HCT116 (cell line): ENCODE data around the gene LRRC56.

ENCODE experiments used
- CEBPB ChIP-seq: IDR thresholded peaks from 2 replicates; pipeline ENCODE4 v1.6.1; 2012; ENCODE audit warnings: low read depth
- EGR1 ChIP-seq: IDR thresholded peaks from 2 replicates; pipeline ENCODE4 v1.6.1; 2012; ENCODE audit warnings: low read depth
- FOSL1 ChIP-seq: IDR thresholded peaks from 2 replicates; pipeline ENCODE4 v1.6.1; 2012; ENCODE audit warnings: low read depth
- POLR2A ChIP-seq: IDR thresholded peaks from 2 replicates; pipeline ENCODE4 v1.7.0; 2011; ENCODE audit warnings: borderline replicate concordance; ENCODE audit not compliant: insufficient read depth, insufficient read length; ENCODE audit errors: extremely low read depth
- YY1 ChIP-seq: IDR thresholded peaks from 2 replicates; pipeline ENCODE4 v1.6.1; 2011; ENCODE audit warnings: low read length, low read depth, moderate library complexity, mild to moderate bottlenecking; ENCODE audit not compliant: insufficient replicate concordance; ENCODE audit errors: extremely low read depth
- TF ChIP-seq, protein P1 (sequence below), 3 experiments: fragments of 200-600 bp in 1 of 3; sonication (generic) in 1 of 3; IDR thresholded peaks in 2 of 3; conservative IDR thresholded peaks in 1 of 3; 2 replicates each; pipeline ENCODE4 v1.5.1; 2012 to 2017; ENCODE audit warnings: low read depth in 2 of 3, low read length in 2 of 3, antibody characterized with exemption in 1 of 3, borderline replicate concordance in 1 of 3, control low read depth in 1 of 3, mild to moderate bottlenecking in 1 of 3, mixed read lengths in 1 of 3, mixed run types in 1 of 3, moderate library complexity in 1 of 3; ENCODE audit not compliant: insufficient read depth in 1 of 3
- TF ChIP-seq, protein P2 (sequence below): IDR thresholded peaks from 2 replicates; pipeline ENCODE4 v1.6.1; 2012; ENCODE audit warnings: low read depth

DNA sequence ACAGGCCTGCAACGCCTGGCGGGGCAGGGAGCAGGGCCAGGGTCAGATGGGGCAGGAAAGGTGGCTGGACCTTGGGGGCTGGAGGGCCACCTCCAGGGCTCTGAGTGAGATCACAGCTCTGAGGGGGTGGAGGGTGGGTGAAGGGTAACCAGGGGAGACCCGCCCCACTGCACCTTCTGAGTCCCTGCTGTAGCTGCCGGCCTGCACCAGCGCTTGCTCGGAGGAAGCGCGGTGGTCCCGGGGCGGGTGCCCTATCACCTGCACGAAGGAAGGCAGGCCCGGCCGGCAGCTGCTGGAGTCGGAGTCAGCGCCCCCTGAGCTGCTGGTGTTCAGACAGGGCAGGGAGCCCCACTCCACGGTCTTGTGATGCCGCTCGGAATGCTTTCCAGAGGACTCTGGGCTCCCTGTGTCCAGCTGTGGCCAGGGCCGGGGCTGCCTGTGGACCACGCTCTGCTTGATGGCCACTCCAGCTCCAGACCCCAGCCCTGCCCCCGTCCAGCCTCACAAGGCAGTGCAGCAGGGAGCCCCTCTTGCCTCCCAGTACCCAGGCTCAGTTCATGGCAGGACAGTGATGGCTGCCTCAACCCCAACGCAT lies 19.4 kb downstream of the LRRC56 start:
- TF ChIP-seq, protein P1, sequence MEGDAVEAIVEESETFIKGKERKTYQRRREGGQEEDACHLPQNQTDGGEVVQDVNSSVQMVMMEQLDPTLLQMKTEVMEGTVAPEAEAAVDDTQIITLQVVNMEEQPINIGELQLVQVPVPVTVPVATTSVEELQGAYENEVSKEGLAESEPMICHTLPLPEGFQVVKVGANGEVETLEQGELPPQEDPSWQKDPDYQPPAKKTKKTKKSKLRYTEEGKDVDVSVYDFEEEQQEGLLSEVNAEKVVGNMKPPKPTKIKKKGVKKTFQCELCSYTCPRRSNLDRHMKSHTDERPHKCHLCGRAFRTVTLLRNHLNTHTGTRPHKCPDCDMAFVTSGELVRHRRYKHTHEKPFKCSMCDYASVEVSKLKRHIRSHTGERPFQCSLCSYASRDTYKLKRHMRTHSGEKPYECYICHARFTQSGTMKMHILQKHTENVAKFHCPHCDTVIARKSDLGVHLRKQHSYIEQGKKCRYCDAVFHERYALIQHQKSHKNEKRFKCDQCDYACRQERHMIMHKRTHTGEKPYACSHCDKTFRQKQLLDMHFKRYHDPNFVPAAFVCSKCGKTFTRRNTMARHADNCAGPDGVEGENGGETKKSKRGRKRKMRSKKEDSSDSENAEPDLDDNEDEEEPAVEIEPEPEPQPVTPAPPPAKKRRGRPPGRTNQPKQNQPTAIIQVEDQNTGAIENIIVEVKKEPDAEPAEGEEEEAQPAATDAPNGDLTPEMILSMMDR (IDR thresholded peaks at IDR 0.05 in 2 of 3, conservative IDR thresholded peaks at IDR 0.05 in 1 of 3; ENCODE audit: borderline replicate concordance in 1 of 3, insufficient read depth in 1 of 3, low read depth in 2 of 3, low read length in 2 of 3): no peak
- TF ChIP-seq, protein P2, sequence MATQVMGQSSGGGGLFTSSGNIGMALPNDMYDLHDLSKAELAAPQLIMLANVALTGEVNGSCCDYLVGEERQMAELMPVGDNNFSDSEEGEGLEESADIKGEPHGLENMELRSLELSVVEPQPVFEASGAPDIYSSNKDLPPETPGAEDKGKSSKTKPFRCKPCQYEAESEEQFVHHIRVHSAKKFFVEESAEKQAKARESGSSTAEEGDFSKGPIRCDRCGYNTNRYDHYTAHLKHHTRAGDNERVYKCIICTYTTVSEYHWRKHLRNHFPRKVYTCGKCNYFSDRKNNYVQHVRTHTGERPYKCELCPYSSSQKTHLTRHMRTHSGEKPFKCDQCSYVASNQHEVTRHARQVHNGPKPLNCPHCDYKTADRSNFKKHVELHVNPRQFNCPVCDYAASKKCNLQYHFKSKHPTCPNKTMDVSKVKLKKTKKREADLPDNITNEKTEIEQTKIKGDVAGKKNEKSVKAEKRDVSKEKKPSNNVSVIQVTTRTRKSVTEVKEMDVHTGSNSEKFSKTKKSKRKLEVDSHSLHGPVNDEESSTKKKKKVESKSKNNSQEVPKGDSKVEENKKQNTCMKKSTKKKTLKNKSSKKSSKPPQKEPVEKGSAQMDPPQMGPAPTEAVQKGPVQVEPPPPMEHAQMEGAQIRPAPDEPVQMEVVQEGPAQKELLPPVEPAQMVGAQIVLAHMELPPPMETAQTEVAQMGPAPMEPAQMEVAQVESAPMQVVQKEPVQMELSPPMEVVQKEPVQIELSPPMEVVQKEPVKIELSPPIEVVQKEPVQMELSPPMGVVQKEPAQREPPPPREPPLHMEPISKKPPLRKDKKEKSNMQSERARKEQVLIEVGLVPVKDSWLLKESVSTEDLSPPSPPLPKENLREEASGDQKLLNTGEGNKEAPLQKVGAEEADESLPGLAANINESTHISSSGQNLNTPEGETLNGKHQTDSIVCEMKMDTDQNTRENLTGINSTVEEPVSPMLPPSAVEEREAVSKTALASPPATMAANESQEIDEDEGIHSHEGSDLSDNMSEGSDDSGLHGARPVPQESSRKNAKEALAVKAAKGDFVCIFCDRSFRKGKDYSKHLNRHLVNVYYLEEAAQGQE: no peak
- TF ChIP-seq YY1 (no peak), POLR2A (no peak), FOSL1 (no peak), CEBPB (no peak), EGR1 (no peak)
